Measurements from ENCODE around the gene GJD3.

The GJD3 gene

DNA sequence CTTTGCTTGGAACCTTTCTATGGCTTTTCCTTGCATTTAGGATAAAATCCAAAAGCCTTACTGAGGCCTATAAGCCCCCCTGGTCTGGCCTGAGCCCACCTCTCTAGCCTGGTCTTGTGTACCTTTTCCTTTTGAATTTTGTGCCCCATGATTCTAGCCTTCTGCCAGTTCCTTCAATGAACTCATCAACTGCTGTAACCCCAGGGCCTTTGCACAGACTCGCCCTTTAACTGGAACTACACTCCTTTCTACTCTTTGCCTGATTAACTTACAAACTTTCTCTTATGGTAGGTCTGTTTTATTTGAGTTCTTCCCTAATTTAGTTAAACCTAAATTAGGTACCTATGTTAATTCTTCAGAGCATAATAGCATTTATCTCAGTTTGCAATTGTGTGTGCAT is 24.2 kb downstream of the GJD3 start:
- no peak for DNase-seq

- no peak for DNase-seq
Observed at GRCh38 chr17:40338941-40339649, 25.4 kb downstream of the GJD3 start.

DNA sequence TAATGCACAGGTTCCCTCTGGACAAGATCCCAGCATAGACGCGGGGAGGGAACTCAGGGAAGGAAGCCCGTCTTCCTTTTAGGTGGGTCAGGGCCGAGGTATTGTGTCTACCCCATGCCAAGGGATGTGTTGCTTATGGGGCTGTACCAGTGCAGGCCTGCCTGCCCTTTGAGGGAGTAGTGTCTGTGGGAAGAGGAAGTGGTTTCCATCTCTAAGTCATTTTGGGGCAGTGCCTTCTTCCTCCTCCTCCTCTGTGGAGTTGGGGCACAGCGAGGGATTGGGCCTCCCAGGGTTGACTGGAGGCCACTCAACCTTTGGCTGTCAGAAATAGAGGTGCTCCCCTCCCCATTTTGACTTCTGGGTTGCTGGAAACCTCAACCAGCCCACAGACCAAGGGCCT is 26.5 kb downstream of the GJD3 start:
- DNase-seq = no peak

DNA sequence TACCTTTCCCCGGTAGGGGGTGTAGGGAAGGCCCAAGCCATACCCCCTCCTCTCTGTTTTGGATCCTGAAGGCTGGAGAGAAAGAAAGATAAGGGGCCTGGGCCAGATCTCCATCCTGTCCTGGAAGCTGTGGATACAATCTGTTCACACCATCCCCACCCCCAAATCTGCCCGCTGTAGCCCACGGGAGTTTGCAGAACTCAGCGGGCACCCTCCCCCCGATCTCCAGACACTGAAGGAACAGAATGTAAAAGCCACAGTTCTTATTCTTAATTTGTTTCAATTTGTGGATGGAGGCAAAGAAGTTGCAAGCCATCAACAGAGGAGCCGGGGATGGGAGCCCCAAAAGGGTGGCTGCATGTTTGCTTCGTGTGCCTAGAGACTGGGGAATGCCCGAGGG is 27.2 kb downstream of the GJD3 start:
- DNase-seq = no peak

DNA sequence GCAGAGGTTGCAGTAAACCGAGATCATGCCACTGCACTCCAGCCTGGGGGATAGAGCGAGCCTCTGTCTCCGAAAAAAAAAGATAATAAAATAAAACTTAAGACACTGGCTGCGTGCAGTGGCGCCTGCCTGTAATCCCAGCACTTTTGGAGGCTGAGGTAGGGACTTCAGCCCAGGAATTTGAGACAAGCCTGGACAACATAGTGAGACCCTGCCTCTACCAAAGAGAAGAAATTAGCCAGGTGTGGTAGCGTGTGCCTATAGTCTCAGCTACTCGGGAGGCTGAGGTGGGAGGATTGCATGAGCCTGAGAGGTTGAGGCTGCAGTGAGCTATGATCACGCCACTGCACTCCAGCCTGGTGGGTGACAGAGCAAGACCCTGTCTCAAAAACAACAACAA is 28.9 kb downstream of the GJD3 start:
- no peak for DNase-seq

DNA sequence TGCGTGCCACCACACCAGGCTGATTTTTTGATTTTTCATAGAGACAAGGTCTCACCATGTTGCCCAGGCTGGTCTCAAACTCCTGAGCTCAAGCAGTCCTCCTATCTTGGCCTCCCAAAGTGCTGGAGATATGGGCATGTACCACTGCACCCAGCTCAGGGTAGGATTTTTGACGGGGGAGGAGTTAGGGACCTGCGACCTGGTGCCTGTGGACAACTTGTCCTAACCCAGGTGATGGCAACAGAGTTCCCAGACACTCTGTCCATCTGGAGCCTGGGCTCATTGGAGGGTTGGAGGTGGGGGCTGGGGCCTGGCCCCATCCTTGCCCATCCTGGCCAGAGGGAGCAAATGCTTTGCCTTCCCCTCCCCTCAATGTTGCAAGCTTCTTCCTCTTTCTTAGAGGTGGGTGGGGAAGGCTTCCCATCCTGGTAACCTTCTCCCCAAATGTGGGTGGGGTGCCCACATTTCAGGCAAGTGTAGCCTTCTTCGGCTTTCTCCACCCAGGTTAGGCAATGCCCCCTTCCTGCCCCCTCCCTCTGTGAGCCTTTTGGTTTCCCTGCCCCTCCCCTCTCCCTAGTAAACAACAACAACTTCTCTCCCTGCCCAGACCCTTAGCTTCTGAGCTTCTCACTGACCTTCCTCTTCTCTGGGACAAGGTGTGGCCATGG is 30.6 kb downstream of the GJD3 start:
- DNase-seq = no peak

DNA sequence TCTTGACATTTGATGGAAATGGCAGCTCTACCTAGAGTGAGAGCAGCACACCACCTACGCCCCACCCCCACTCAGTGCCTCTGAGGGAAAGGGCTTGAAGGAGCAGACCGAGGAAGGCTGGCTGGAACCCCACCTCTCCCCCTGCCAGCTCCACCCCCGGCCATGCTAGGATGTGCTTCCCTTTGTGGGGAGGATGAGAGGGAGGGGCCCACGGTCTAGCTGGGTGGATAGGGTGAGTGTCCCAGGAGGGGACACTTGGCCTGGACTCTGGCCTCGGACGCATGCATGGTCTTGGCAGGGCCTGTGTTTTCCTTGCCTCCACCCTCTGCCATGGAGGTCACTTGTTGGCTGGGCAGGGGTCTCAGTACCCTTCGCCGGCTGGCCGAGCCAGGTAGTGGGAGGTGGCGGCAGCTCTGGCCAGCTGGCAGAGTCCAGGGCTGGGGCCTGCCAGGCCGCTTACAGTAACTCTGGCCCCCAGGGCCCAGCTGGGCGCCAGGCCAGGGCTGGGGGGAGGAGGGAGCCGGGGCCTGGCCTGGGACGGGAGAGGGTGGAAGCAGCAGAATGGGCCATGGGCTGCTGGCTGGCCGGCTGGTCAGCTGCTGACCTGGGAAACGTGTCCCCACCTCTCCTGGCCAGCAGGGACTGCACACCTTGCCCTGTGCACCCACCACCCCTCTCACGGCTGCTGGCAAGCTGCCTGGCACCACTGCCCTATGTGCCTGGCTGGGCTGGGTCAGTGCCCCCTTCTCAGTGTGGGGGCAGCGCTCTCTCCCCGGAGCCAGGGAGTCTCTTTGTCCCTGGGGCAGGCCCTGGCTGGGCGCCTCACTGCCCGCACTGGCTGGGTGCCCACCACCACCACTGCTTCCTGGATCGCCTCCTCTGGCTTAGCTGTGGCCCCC is 32.5 kb downstream of the GJD3 start:
- DNase-seq = no peak

- DNase-seq = no peak
Observed at GRCh38 chr17:40330850-40331470, 33.6 kb downstream of the GJD3 start.

- no peak for DNase-seq
Observed at GRCh38 chr17:40329839-40330794, 34.4 kb downstream of the GJD3 start.

GRCh38 chr17:40328386-40328766 is 36.2 kb downstream of the GJD3 start:
- no peak for DNase-seq

- no peak for DNase-seq
Observed at GRCh38 chr17:40327735-40328385, 36.7 kb downstream of the GJD3 start.

DNA sequence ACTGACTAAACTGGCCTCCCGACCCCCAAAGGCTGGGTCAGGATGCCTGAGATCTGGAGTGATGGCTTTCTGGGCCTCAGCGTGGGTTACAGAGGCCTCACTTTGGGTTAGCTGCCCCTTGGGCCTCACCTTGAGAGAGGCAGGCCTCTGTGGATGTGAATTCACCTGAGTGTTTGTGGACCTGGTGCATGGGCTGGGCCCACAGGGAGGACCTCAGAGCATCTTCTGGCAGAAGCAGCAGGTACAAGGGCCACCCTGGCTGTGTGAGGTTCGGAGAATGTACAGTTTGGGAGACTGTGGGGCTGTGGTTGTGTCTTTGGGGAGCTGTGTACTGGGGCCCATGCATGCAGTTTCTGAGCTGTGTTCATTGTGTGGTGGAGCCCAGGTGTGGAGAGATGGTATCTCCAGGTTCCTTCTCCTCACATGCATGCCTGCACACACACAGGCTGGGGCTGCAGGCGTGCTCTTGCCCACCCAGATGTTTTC is 37.2 kb downstream of the GJD3 start:
- no peak for DNase-seq

GRCh38 chr17:40326832-40327199 is 37.7 kb downstream of the GJD3 start:
- DNase-seq = no peak

GRCh38 chr17:40326014-40326831 is 38.3 kb downstream of the GJD3 start:
- no peak for DNase-seq

- DNase-seq = no peak
Observed at GRCh38 chr17:40325156-40326013, 39.2 kb downstream of the GJD3 start.

DNA sequence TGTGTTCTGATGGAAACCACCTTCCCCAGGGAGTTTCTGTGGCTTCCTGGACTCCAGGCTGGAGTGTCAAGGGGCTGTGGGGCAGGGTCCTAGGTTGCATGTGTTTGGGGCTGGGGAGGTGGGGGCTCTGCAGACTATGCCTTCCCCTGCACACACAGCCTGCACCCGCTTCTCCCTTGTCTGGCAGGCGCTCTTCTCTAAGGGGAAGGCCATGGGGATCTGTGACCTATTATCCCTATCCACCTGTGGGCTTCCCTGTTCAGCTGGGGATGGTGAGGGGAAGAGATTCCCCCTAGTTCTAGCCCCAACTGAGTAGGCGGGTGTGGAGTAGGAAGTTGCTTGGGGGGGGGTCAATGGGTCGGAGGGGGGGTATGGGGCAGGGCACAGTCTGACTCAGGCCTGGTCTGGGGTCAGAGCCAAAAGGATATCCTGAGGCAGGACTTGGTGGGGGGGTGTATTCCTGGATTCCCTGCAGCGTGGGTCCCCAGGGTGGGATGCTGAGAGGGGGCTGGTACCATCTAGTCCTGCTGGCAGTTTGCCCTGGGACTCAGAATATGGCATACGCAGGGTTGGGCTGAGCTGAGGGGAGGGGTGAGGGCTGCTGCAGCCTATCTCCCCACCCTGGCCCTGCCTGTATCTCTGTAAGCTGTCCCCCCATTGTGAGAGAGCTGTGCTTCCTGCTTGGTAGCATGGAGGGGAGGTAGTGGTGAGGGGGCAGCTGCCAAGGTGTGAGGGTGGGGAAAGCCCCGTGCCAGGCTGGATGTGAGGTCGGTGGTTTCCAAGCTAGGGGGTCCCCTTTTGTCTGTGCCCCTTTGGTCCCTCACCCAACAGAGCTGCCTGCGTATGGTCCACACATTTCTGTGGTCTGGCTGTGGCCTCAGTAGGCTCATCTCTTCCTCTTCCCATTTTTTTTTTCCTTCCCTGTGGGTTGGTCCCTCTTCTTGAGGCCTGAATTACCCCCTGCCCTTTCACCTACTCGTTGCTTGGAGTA is 40.9 kb downstream of the GJD3 start:
- DNase-seq = no peak

GRCh38 chr17:40322358-40323315 is 41.9 kb downstream of the GJD3 start:
- DNase-seq = no peak

Measured in 8988T (cell line).